Skeletal muscle tissue (tissue), 4 donors: Measurements from ENCODE around the gene TFDP2. TPM values are rescaled to one million over a fixed set of nuclear protein-coding genes. Genes with fewer than 3 reads are reported as not detected.
A peak's percentile ranks its signal among the peaks of the same experiment; 100 is the strongest.

Experiments used
- H3K27ac ChIP-seq: one replicate; pipeline ENCODE4 v1.7.0; 2013; ENCODE audit warnings: mild to moderate bottlenecking, low read depth, low read length, inconsistent platforms
- H3K27me3 ChIP-seq, 3 donors: one replicate each; pipeline ENCODE4 v1.7.0; 2013; ENCODE audit warnings: low read length in 3 of 3; ENCODE audit not compliant: control insufficient read depth in 3 of 3, insufficient read depth in 3 of 3
- H3K36me3 ChIP-seq, 3 donors: one replicate each; pipeline ENCODE4 v1.7.0; 2013; ENCODE audit warnings: low read length in 3 of 3; ENCODE audit not compliant: control insufficient read depth in 3 of 3, insufficient read depth in 3 of 3
- H3K4me1 ChIP-seq, 3 donors: one replicate each; pipeline ENCODE4 v1.7.0; 2013; ENCODE audit warnings: low read length in 3 of 3, mild to moderate bottlenecking in 3 of 3; ENCODE audit not compliant: control insufficient read depth in 3 of 3, insufficient read depth in 3 of 3
- H3K4me3 ChIP-seq, 3 donors: one replicate each; pipeline ENCODE4 v1.7.0; 2013; ENCODE audit warnings: low read length in 3 of 3
- H3K9ac ChIP-seq, 3 donors: one replicate each; pipeline ENCODE4 v1.7.0; 2013; ENCODE audit warnings: low read length in 3 of 3, mild to moderate bottlenecking in 3 of 3, moderate library complexity in 2 of 3, low read depth in 1 of 3
- H3K9me3 ChIP-seq, 3 donors: one replicate each; pipeline ENCODE4 v1.7.0; 2013; ENCODE audit warnings: low read length in 3 of 3; ENCODE audit not compliant: control insufficient read depth in 3 of 3
- total RNA-seq: library from RNA; depleted of rRNA; stranded (reverse); fragments of >200 nt; gene quantifications from one replicate; pipeline ENCODE4 v1.2.3, GENCODE V29; 2014
- donor health status: Osteomylitis.

The TFDP2 gene
- total RNA-seq, 1 donor from 2014 or later, result 29.2 TPM

DNA sequence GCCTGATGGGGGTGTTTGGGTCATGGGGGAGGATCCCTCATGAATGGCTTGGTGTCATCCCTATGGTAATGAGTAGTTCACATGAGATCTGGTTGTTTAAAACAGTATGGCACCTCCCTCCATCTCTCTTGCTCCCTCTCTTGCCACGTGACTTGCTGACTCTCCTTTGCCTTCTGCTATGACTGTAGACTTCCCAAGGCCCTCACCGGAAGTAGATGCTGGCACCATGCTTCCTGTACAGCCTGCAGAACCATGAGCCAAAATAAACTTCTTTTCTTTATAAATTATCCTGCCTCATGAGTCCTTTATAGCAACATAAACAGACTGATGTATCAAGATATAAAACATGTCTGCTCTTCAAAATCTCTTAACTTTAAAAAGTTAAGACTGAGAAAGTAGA, 96.1 kb downstream of the TFDP2 start:
- no peaks in the 10 kb centered on the region for H3K36me3 ChIP-seq
- no peak overlapping the region for H3K4me3 ChIP-seq
- H3K4me1 ChIP-seq, result peaks cover 0 to 4% (median 0%) of the 10 kb centered on the region in 3 donors
- no peaks in the 10 kb centered on the region for H3K9me3 ChIP-seq
- H3K9ac ChIP-seq, result no peak overlapping the region
- H3K27me3 ChIP-seq, result no peaks in the 10 kb centered on the region
- H3K27ac ChIP-seq, result no peak overlapping the region

DNA sequence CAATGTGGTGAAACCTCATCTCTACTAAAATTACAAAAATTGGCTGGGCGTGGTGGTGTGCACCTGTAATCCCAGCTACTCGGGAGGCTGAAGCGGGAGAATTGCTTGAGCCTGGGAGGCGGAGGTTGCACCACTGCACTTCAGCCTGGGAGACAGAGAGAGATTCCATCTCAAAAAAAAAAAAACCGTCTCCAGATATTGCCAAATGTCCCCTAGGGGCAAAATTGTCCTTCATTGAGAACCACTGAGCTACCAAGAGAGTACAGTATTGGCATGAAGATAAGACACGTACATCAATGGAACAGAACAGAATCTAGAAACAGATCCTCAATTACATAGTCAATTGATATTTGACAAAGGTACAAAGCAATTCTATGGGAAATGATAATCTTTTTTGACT, 98.0 kb downstream of the TFDP2 start:
- H3K36me3 ChIP-seq, result no peaks in the 10 kb centered on the region
- H3K9ac ChIP-seq, result no peak overlapping the region
- H3K9me3 ChIP-seq, result no peaks in the 10 kb centered on the region
- H3K4me1 ChIP-seq, result no peaks in the 10 kb centered on the region
- no peak overlapping the region for H3K27ac ChIP-seq
- no peaks in the 10 kb centered on the region for H3K27me3 ChIP-seq
- no peak overlapping the region for H3K4me3 ChIP-seq

DNA sequence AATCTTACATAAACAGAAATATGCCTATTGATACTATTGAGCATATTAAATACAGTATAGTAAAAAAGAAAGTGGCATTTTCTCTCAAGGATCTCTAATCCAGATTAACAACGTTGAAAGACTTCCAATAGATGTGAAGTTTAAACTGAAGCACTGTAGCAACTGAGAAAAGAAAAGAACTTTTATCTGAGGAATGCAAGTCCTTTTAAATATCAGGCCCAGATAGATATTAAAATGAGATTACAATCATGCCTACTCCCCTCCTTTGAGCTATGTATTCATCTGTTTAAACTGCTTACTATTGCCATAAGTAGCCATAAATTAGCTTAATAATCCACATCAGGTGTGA, 102.3 kb downstream of the TFDP2 start:
- Histone ChIP-seq H3K4me1 (no peaks in the 10 kb centered on the region), H3K4me3 (no peak overlapping the region), H3K27ac (no peak overlapping the region), H3K36me3 (peaks cover 0 to 2% (median 0%) of the 10 kb centered on the region in 3 donors), H3K9me3 (no peaks in the 10 kb centered on the region), H3K27me3 (no peaks in the 10 kb centered on the region), H3K9ac (no peak overlapping the region)

- H3K36me3 ChIP-seq, result peaks cover 0 to 2% (median 0%) of the 10 kb centered on the region in 3 donors
- no peaks in the 10 kb centered on the region for H3K9me3 ChIP-seq
- H3K9ac ChIP-seq, result no peak overlapping the region
- H3K27me3 ChIP-seq, result no peaks in the 10 kb centered on the region
- H3K4me1 ChIP-seq, result no peaks in the 10 kb centered on the region
- no peak overlapping the region for H3K4me3 ChIP-seq
- no peak overlapping the region for H3K27ac ChIP-seq
These were observed 102.9 kb downstream of the TFDP2 start for GRCh38 chr3:142046320-142047020.

GRCh38 chr3:142040941-142041491, 108.3 kb downstream of the TFDP2 start:
- H3K27me3 ChIP-seq, result no peaks in the 10 kb centered on the region
- H3K36me3 ChIP-seq, result peaks cover 0 to 2% (median 0%) of the 10 kb centered on the region in 3 donors
- H3K4me1 ChIP-seq, result no peaks in the 10 kb centered on the region
- H3K27ac ChIP-seq, result no peak overlapping the region
- H3K9me3 ChIP-seq, result no peaks in the 10 kb centered on the region
- H3K9ac ChIP-seq, result no peak overlapping the region
- no peak overlapping the region for H3K4me3 ChIP-seq

- H3K27me3 ChIP-seq, result no peaks in the 10 kb centered on the region
- no peak overlapping the region for H3K9ac ChIP-seq
- H3K4me1 ChIP-seq, result no peaks in the 10 kb centered on the region
- no peaks in the 10 kb centered on the region for H3K36me3 ChIP-seq
- H3K27ac ChIP-seq, result no peak overlapping the region
- no peaks in the 10 kb centered on the region for H3K9me3 ChIP-seq
- no peak overlapping the region for H3K4me3 ChIP-seq
These were observed 113.9 kb downstream of the TFDP2 start for GRCh38 chr3:142035308-142035922.

DNA sequence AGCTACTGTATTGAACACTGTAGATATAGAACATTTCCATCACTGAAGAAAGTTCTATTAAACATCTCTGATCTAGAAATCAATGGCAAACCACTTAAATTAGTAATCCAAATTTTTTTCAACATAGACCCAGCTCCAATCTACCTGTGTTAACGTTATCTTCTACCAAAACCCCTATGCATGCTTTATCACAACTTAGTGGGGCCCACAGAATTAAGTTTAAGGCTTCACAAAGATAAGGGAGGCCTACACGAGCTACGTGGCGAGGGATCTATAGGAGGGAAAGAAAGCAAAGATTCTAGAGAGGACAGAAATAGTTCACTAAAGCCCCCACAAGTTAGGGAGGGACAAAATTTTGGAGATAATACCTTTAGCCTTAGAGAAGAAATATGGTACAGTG, 116.1 kb downstream of the TFDP2 start:
- Histone ChIP-seq H3K27ac (no peak overlapping the region), H3K4me1 (no peaks in the 10 kb centered on the region), H3K36me3 (no peaks in the 10 kb centered on the region), H3K27me3 (no peaks in the 10 kb centered on the region), H3K9ac (no peak overlapping the region), H3K4me3 (no peak overlapping the region), H3K9me3 (no peaks in the 10 kb centered on the region)

- no peaks in the 10 kb centered on the region for H3K4me1 ChIP-seq
- H3K27ac ChIP-seq, result no peak overlapping the region
- no peaks in the 10 kb centered on the region for H3K27me3 ChIP-seq
- no peak overlapping the region for H3K4me3 ChIP-seq
- H3K9me3 ChIP-seq, result no peaks in the 10 kb centered on the region
- H3K36me3 ChIP-seq, result no peaks in the 10 kb centered on the region
- H3K9ac ChIP-seq, result no peak overlapping the region
These were observed 117.8 kb downstream of the TFDP2 start for GRCh38 chr3:142031575-142031974.

- H3K4me1 ChIP-seq, result no peaks in the 10 kb centered on the region
- H3K27me3 ChIP-seq, result no peaks in the 10 kb centered on the region
- no peaks in the 10 kb centered on the region for H3K9me3 ChIP-seq
- no peak overlapping the region for H3K4me3 ChIP-seq
- peak overlapping the region; percentile 43 for H3K27ac ChIP-seq
- no peaks in the 10 kb centered on the region for H3K36me3 ChIP-seq
- H3K9ac ChIP-seq, result peak overlapping the region in 1 of 3 donors; percentile 4
These were observed 119.6 kb downstream of the TFDP2 start for GRCh38 chr3:142029791-142030190.

- Histone ChIP-seq H3K27ac (peak overlapping the region; percentile 43), H3K4me3 (no peak overlapping the region), H3K9ac (peak overlapping the region in 1 of 3 donors; percentile 4), H3K4me1 (no peaks in the 10 kb centered on the region), H3K27me3 (no peaks in the 10 kb centered on the region), H3K36me3 (peaks cover 0 to 2% (median 0%) of the 10 kb centered on the region in 3 donors), H3K9me3 (no peaks in the 10 kb centered on the region)
These were observed 120.2 kb downstream of the TFDP2 start for GRCh38 chr3:142029052-142029642.
